DOHH2 (cell line): ENCODE results near the gene HOXB3.

ENCODE experiments used
- CTCF ChIP-seq: fragments of 200-600 bp; sonication (generic); IDR thresholded peaks from one replicate; pipeline ENCODE4 v1.5.1; 2014; ENCODE audit warnings: antibody characterized with exemption, mild to moderate bottlenecking, low read depth, low read length; ENCODE audit not compliant: poor library complexity, severe bottlenecking
- EZH2phosphoT487 ChIP-seq: fragments of 200-600 bp; sonication (generic); IDR thresholded peaks from 2 replicates; pipeline ENCODE4 v1.6.1; 2017; ENCODE audit warnings: borderline replicate concordance, mild to moderate bottlenecking, antibody characterized with exemption, low read length, moderate library complexity, mixed read lengths

GRCh38 chr17:48510761-48511604 is 79.1 kb downstream of the HOXB3 start:
- TF ChIP-seq EZH2phosphoT487 (no peak), CTCF (no peak)
